Uterus (tissue), 4 donors: ENCODE results near the gene COX5A. TPM values are rescaled to one million over a fixed set of nuclear protein-coding genes. Genes with fewer than 3 reads are reported as not detected.
A peak's percentile ranks its signal among the peaks of the same experiment; 100 is the strongest.

Experiments
- DNase-seq, 2 donors: peaks; one replicate each; pipeline ENCODE4 v3.0.0-alpha.2; 2019 to 2020
- H3K27ac ChIP-seq, 2 donors: fragments of 200-600 bp; sonication (generic); 1 replicate in 1 of 2; 2 replicates in 1 of 2; pipeline ENCODE4 v1.5.1; 2016 to 2018
- H3K27me3 ChIP-seq, 2 donors: fragments of 200-600 bp; sonication (generic); one replicate each; pipeline ENCODE4 v1.5.1; 2018 to 2019; ENCODE audit warnings: control low read depth in 1 of 2
- H3K36me3 ChIP-seq, 2 donors: fragments of 200-600 bp; sonication (generic); one replicate each; pipeline ENCODE4 v1.5.1; 2019; ENCODE audit warnings: control low read depth in 1 of 2
- H3K4me1 ChIP-seq, 2 donors: fragments of 200-600 bp; sonication (generic); one replicate each; pipeline ENCODE4 v1.5.1; 2018 to 2019; ENCODE audit warnings: control low read depth in 1 of 2
- H3K4me3 ChIP-seq, 2 donors: fragments of 200-600 bp; sonication (generic); 1 replicate in 1 of 2; 2 replicates in 1 of 2; pipeline ENCODE4 v1.5.1; 2018 to 2019; ENCODE audit warnings: mild to moderate bottlenecking in 1 of 2
- H3K9me3 ChIP-seq, 2 donors: fragments of 200-600 bp; sonication (generic); one replicate each; pipeline ENCODE4 v1.5.1; 2019; ENCODE audit warnings: control low read depth in 1 of 2
- POLR2A ChIP-seq, 2 donors: fragments of 450-650 bp; IDR thresholded peaks; one replicate each; pipeline ENCODE4 v1.6.1; 2016; ENCODE audit warnings: antibody characterized with exemption in 2 of 2, mild to moderate bottlenecking in 1 of 2, moderate library complexity in 1 of 2
- intact Hi-C: fragments of 100-400 bp; cut with DNase I; formaldehyde crosslinking; loops from one replicate; pipeline ENCODE4 v1.15.1; 2023; ENCODE audit warnings: low total_unique reads
- total RNA-seq, 4 donors: library from RNA; depleted of rRNA in 3 of 4; stranded (reverse); fragments of >200 nt in 3 of 4; gene quantifications; one replicate each; pipeline versions ENCODE4 v1.1.0 to v1.2.4, GENCODE V29; 2014 to 2023
- TF ChIP-seq, protein P1 (sequence below), 4 experiments: fragments of 200-600 bp in 2 of 4; fragments of 450-650 bp in 2 of 4; sonication (generic) in 2 of 4; IDR thresholded peaks; one replicate each; pipeline ENCODE4 v1.5.1; 2016 to 2019; ENCODE audit warnings: antibody characterized with exemption in 4 of 4, mild to moderate bottlenecking in 2 of 4, moderate library complexity in 1 of 4
- donor health status: DM: yes; HTN: yes; CAD: no.

COX5A gene
- 10 to 100 TPM in 3 of 4 donors, 1 to 10 TPM in 1; 9.0 to 84.1 (median 46.6) TPM for total RNA-seq

DNA sequence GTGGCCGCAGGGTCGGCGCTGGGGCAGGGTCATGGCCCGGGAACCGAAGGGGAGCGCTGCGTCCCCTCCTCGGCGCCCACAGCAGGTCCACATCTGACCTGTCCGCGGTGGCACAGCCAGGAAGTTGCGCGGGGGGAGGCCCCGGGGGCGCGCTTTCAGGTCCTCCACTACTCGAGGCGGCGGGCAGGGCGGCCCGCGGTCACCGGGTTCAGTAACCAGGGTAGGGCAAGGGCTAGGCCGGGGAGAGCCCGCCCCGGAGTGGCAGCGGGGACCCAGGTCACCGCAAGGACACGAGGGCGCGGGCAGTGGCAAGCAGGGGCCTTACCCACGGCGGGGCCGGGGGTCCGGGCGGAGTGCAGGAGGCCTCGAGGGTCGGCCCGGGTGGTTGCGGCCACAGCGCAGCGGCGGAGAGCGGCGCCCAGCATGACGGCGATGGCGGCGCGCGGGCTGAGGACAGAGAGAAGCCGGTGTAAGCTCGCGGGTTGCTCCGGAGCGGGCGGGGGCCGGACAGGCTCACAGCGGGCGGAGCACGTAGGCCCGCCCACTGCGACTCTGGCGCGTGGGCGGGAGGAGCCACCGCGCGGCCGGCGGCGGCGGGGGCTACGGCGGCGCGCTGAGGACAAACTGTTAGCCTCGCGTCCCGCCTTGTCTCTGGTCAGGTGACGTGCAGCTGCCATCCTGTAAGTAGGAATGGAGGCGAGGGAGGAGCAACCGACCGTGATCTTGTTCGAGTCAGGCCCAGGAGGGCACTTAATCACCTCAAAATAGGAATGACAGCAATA lies at the start of gene COX5A:
COX5A (minus strand) TSS at position 484 of the 782 bp plus-strand sequence; CDS start at position 425, 59 bp downstream.
- no peaks in the 10 kb centered on the region for H3K9me3 ChIP-seq
- peak within 1 kb of the TSS; percentile 86 to 92 for H3K27ac ChIP-seq
- H3K4me3 ChIP-seq = peak within 1 kb of the TSS; percentile 57 to 99
- no peaks in the 10 kb centered on the region for H3K36me3 ChIP-seq
- peak; percentile 70 to 84 for TF ChIP-seq POLR2A (IDR thresholded peaks at IDR 0.05)
- TF ChIP-seq, protein P1, sequence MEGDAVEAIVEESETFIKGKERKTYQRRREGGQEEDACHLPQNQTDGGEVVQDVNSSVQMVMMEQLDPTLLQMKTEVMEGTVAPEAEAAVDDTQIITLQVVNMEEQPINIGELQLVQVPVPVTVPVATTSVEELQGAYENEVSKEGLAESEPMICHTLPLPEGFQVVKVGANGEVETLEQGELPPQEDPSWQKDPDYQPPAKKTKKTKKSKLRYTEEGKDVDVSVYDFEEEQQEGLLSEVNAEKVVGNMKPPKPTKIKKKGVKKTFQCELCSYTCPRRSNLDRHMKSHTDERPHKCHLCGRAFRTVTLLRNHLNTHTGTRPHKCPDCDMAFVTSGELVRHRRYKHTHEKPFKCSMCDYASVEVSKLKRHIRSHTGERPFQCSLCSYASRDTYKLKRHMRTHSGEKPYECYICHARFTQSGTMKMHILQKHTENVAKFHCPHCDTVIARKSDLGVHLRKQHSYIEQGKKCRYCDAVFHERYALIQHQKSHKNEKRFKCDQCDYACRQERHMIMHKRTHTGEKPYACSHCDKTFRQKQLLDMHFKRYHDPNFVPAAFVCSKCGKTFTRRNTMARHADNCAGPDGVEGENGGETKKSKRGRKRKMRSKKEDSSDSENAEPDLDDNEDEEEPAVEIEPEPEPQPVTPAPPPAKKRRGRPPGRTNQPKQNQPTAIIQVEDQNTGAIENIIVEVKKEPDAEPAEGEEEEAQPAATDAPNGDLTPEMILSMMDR (IDR thresholded peaks at IDR 0.05) = peak in 2 of 4 experiments; percentile 18 to 33
- H3K27me3 ChIP-seq = no peaks in the 10 kb centered on the region
- H3K4me1 ChIP-seq = peaks cover 0 to 4% of the 10 kb centered on the region in 2 donors
- intact Hi-C loops = no loop called here
- peak; percentile 94 to 95 for DNase-seq

DNA sequence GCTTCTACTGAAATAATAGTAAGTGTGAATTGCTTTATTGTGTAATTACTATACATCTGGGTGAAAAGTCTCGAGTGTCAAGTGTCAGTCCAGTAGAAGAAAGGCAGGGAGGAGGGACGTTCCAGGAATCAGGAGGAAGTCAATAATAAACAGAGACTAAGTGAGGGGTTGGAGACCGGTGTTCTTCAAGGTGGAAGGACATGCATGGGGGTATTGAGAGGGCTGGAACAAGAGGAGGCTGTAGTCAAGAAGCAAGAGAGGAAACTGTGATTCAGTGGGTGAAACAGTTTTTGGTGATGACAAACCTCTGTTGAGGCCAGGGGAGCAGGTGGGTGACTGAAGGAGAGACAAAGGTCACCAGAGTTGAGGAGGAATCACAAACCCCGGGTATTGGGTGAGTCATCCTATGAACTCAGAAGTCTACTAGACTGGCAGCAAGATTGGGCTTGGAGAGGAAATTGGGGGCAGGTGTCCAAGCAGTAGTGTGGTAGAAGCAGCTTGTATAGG lies 45.9 kb upstream of the COX5A start:
- H3K4me3 ChIP-seq = no peak overlapping the region
- intact Hi-C loops = no loop called here
- H3K27ac ChIP-seq = no peak overlapping the region
- DNase-seq = no peak
- no peak for TF ChIP-seq POLR2A (IDR thresholded peaks at IDR 0.05)
- TF ChIP-seq, protein P1 (IDR thresholded peaks at IDR 0.05) = no peak
- no peaks in the 10 kb centered on the region for H3K27me3 ChIP-seq
- no peaks in the 10 kb centered on the region for H3K4me1 ChIP-seq
- H3K36me3 ChIP-seq = no peaks in the 10 kb centered on the region
- H3K9me3 ChIP-seq = no peaks in the 10 kb centered on the region

DNA sequence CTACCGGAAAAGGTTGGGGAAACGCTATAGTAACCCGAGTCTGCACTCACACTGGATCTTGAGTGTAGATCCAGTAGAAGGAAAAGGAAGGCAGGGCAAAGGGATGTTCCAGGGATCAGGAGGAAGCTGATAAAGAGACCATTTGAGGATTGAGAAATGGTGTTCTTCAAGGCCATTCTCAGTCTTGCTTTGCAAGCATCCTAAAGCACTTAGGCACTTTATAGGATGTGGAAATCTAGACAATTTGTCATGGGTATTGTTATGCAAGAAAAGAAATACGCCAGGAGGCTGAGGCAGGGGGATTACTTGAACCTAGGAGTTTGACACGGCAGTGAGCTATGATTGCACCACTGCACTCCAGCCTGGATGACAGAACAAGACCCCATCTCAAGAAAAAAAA lies 44.3 kb upstream of the COX5A start:
- Histone ChIP-seq H3K4me1 (no peaks in the 10 kb centered on the region), H3K4me3 (no peak overlapping the region), H3K36me3 (no peaks in the 10 kb centered on the region), H3K9me3 (no peaks in the 10 kb centered on the region), H3K27ac (no peak overlapping the region), H3K27me3 (no peaks in the 10 kb centered on the region)
- intact Hi-C loops = no loop called here
- no peak for DNase-seq
- TF ChIP-seq, protein P1 (IDR thresholded peaks at IDR 0.05) = no peak
- TF ChIP-seq POLR2A (IDR thresholded peaks at IDR 0.05) = no peak

DNA sequence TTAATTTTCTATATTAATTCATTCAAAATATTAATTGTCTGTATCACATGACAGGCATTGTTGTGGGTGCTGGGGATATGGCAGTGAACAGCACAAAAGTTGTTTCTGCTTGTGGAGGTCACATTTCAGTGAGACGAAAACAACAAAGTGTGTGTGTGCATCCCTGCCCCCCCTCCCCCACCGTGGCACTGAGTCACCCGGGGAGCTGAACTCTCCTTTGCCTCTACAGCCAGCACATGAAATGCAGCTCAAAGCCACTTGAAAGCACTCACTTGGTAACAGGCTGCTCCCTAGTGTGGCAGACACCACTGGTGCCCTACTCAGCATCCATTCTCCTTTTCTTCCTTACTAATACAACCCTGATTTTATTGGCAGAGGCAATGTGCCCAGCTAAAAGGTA lies 40.6 kb upstream of the COX5A start:
- H3K4me3 ChIP-seq = no peak overlapping the region
- no peak for TF ChIP-seq POLR2A (IDR thresholded peaks at IDR 0.05)
- intact Hi-C loops = no loop called here
- no peaks in the 10 kb centered on the region for H3K9me3 ChIP-seq
- no peaks in the 10 kb centered on the region for H3K4me1 ChIP-seq
- H3K27me3 ChIP-seq = no peaks in the 10 kb centered on the region
- H3K27ac ChIP-seq = no peak overlapping the region
- no peak for DNase-seq
- no peaks in the 10 kb centered on the region for H3K36me3 ChIP-seq

DNA sequence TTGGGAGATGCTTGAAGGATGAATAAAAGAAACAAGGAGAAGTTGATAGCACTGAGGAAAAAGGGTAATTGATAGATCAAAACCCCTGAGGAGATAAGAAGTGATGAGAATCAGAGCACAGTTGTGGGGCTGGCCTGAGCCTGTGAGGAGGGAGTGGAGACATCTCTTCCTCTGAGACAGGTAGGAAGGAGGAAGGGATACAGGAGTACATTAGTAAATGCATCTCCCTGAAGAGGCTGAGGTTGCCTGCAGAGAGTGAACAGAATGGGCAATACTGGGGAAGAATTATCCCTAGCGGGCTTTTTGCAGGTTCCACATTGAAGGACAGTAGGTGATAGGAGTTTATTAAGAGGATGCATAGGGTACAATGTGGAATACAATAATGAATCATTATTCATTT lies 40.2 kb upstream of the COX5A start:
- TF ChIP-seq, protein P1 (IDR thresholded peaks at IDR 0.05) = no peak
- TF ChIP-seq POLR2A (IDR thresholded peaks at IDR 0.05) = no peak
- Histone ChIP-seq H3K27me3 (no peaks in the 10 kb centered on the region), H3K36me3 (no peaks in the 10 kb centered on the region), H3K4me3 (no peak overlapping the region), H3K4me1 (no peaks in the 10 kb centered on the region), H3K9me3 (no peaks in the 10 kb centered on the region), H3K27ac (no peak overlapping the region)
- intact Hi-C loops = no loop called here
- DNase-seq = no peak
